ENCODE results near the gene AQP7.
"Not testable (repeated sequence)": the region's sequence is repeated elsewhere in the genome, so short reads cannot be mapped to it uniquely, and the experiment has no call there.

AQP7 gene

DNA sequence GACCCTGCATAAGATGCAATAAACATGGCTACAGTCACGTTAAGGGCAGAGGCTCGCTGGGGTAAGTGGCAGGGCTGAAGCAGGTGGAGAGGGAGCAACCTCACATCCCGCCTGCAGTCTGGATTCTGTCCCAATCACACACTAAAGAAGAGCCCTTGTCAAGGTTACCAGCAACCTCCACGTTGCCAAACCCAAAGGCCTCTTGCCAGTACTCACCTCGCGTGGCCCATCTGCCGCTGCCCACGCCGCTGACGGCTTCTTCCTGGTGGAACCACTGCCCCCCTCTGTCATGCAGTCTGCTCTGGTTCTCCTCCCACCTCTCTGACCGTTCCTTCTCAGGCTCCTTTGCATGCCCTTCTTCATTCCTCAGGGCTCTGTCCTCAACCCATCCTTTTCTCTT lies 8.8 kb downstream of the AQP7 start:
- DNase-seq: no peak
- Histone ChIP-seq H3K79me2 (ENCODE audit: low read length) (no peaks in the 10 kb centered on the region), H2AFZ (ENCODE audit: low read length) (no peak overlapping the region), H3K9ac (ENCODE audit: low read length) (no peak overlapping the region), H4K20me1 (ENCODE audit: insufficient read depth, low read length) (no peaks in the 10 kb centered on the region), H3K4me3 (ENCODE audit: low read length) (no peak overlapping the region), H3K4me2 (ENCODE audit: low read depth, low read length) (no peak overlapping the region), H3F3A (ENCODE audit: insufficient read depth, low read length) (no peaks in the 10 kb centered on the region), H3K36me3 (replicated peaks; ENCODE audit: insufficient read depth, low read length) (no peaks in the 10 kb centered on the region), H3K9me2 (replicated peaks; ENCODE audit: insufficient read depth, low read length) (no peaks in the 10 kb centered on the region), H3K4me1 (ENCODE audit: low read length) (no peaks in the 10 kb centered on the region), H3K27me3 (replicated peaks; ENCODE audit: insufficient read depth, low read length) (no peaks in the 10 kb centered on the region), H3K27ac (ENCODE audit: low read length) (no peak overlapping the region), H3K9me3 (replicated peaks; ENCODE audit: insufficient read depth, low read length) (no peaks in the 10 kb centered on the region)
- TF ChIP-seq, protein P1, sequence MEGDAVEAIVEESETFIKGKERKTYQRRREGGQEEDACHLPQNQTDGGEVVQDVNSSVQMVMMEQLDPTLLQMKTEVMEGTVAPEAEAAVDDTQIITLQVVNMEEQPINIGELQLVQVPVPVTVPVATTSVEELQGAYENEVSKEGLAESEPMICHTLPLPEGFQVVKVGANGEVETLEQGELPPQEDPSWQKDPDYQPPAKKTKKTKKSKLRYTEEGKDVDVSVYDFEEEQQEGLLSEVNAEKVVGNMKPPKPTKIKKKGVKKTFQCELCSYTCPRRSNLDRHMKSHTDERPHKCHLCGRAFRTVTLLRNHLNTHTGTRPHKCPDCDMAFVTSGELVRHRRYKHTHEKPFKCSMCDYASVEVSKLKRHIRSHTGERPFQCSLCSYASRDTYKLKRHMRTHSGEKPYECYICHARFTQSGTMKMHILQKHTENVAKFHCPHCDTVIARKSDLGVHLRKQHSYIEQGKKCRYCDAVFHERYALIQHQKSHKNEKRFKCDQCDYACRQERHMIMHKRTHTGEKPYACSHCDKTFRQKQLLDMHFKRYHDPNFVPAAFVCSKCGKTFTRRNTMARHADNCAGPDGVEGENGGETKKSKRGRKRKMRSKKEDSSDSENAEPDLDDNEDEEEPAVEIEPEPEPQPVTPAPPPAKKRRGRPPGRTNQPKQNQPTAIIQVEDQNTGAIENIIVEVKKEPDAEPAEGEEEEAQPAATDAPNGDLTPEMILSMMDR (IDR thresholded peaks at IDR 0.05; ENCODE audit: low read length): no peak
- TF ChIP-seq EZH2phosphoT487 (IDR thresholded peaks at IDR 0.05; ENCODE audit: low read length) (no peak), EZH2 (optimal IDR thresholded peaks at IDR 0.05; ENCODE audit: low read depth, low read length) (no peak)

DNA sequence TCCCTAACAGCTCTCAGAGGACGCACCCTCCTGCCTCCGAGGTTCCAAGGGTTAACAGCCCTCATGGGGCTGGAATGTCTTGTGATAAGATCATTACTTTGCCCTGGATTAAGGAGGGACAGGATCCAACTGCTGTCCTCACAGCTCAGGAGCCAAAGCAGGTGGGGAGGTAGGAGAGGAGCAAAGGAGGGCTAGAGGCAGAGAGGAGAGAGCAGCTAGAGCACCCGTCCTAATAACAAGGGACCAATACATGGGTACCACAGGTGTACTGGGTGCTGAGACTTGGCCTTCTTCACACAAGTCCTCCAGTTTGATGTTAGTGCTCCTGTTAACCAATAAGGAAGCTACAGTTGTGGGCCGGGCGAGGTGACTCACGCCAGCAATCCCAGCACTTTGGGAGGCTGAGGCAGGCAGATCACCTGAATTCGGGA lies 9.8 kb downstream of the AQP7 start:
- not testable (repeated sequence) for H3K4me2 ChIP-seq (ENCODE audit: low read depth, low read length); H3K36me3 ChIP-seq (replicated peaks; ENCODE audit: insufficient read depth, low read length); H3K4me1 ChIP-seq (ENCODE audit: low read length); H3K4me3 ChIP-seq (ENCODE audit: low read length); H3K27ac ChIP-seq (ENCODE audit: low read length); H3K27me3 ChIP-seq (replicated peaks; ENCODE audit: insufficient read depth, low read length); DNase-seq; H4K20me1 ChIP-seq (ENCODE audit: insufficient read depth, low read length); H2AFZ ChIP-seq (ENCODE audit: low read length); H3K79me2 ChIP-seq (ENCODE audit: low read length); H3K9ac ChIP-seq (ENCODE audit: low read length); H3K9me2 ChIP-seq (replicated peaks; ENCODE audit: insufficient read depth, low read length); H3F3A ChIP-seq (ENCODE audit: insufficient read depth, low read length); H3K9me3 ChIP-seq (replicated peaks; ENCODE audit: insufficient read depth, low read length)

DNA sequence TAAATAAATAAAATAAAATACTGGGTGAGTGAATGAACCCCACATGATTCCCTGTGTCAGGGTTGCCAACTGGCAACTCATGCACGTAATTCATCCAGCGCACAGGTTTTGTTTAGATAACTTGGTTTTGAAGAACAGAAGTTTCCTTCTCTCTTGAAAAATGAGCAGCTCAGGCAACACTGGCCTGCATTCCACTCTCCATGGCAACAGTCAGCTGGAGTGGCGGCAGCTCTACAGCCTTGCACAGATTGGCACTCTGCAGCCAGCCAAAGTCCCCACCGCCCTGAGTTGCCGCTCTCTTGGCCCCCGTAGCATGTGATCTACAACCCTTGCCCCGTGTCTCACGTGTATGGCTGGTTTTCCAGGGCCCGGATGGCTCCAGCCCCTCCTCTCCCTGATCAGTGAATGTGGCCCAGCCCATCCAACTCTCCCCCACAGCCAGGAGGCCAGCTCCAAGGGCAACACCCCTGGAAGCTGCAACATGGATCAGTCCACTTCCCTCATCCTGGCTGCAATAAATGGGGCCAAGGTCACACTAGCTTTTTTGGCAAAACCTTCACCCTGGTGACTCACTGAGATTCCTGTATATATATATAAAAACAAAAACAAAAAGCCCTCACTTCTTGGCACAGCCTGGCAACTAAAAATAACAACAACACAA lies 11.1 kb downstream of the AQP7 start:
- DNase-seq; H3K79me2 ChIP-seq (ENCODE audit: low read length); H2AFZ ChIP-seq (ENCODE audit: low read length); H3F3A ChIP-seq (ENCODE audit: insufficient read depth, low read length); H3K4me1 ChIP-seq (ENCODE audit: low read length); H3K9me3 ChIP-seq (replicated peaks; ENCODE audit: insufficient read depth, low read length); H3K4me2 ChIP-seq (ENCODE audit: low read depth, low read length); H3K27ac ChIP-seq (ENCODE audit: low read length); H3K9me2 ChIP-seq (replicated peaks; ENCODE audit: insufficient read depth, low read length); H3K9ac ChIP-seq (ENCODE audit: low read length); H3K27me3 ChIP-seq (replicated peaks; ENCODE audit: insufficient read depth, low read length); H3K4me3 ChIP-seq (ENCODE audit: low read length); H3K36me3 ChIP-seq (replicated peaks; ENCODE audit: insufficient read depth, low read length); H4K20me1 ChIP-seq (ENCODE audit: insufficient read depth, low read length): not testable (repeated sequence)

DNA sequence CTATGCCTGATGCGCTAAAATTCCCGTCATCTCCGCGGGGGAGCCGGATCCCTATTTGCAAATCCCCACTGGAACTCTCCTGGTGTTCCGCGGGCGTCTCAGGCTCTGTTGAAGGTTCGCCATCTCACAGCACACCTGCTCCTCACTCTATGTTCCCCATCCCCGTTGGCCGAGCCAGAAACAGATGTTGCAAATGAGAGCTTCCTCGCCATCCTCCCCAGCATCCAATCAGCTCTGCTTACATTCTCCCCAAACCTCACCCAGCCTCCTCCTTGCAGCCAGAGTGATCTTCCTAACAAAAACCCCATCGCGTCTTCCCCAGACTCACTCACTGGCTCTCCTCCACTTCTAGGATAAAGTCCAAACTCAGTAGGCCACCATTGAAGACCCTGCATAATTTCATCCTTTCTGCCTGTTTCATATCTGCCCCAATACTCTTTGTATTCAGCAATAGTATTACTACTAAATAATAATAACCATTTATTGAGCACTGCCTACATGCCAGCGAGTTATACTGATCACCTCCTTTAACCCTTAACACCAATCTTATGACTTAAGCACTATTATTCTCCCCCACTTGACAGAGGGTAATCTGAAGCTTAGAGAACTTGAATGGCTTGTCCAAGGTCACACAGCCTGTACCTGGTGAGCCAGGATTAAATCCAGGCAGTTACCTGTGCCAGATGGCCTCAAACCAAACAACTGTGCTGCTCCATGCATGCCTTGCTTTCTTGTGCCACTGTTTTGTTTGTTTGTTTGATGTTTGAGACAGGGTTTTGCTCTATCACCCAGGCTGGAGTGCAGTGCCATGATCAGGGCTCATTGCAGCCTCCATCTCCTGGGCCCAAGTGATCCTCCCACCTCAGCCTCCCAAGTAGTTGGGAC lies 14.0 kb downstream of the AQP7 start:
- Histone ChIP-seq H2AFZ (ENCODE audit: low read length) (no peak overlapping the region), H3K9me2 (replicated peaks; ENCODE audit: insufficient read depth, low read length) (no peaks in the 10 kb centered on the region), H3F3A (ENCODE audit: insufficient read depth, low read length) (no peaks in the 10 kb centered on the region), H3K27me3 (replicated peaks; ENCODE audit: insufficient read depth, low read length) (no peaks in the 10 kb centered on the region), H3K27ac (ENCODE audit: low read length) (no peak overlapping the region), H3K36me3 (replicated peaks; ENCODE audit: insufficient read depth, low read length) (no peaks in the 10 kb centered on the region), H3K4me1 (ENCODE audit: low read length) (no peaks in the 10 kb centered on the region), H4K20me1 (ENCODE audit: insufficient read depth, low read length) (no peaks in the 10 kb centered on the region), H3K4me3 (ENCODE audit: low read length) (no peak overlapping the region), H3K4me2 (ENCODE audit: low read depth, low read length) (no peak overlapping the region), H3K9ac (ENCODE audit: low read length) (no peak overlapping the region), H3K79me2 (ENCODE audit: low read length) (no peaks in the 10 kb centered on the region), H3K9me3 (replicated peaks; ENCODE audit: insufficient read depth, low read length) (no peaks in the 10 kb centered on the region)
- TF ChIP-seq, protein P1 (IDR thresholded peaks at IDR 0.05; ENCODE audit: low read length): no peak
- TF ChIP-seq EZH2phosphoT487 (IDR thresholded peaks at IDR 0.05; ENCODE audit: low read length) (no peak), EZH2 (optimal IDR thresholded peaks at IDR 0.05; ENCODE audit: low read depth, low read length) (no peak)
- DNase-seq: no peak

DNA sequence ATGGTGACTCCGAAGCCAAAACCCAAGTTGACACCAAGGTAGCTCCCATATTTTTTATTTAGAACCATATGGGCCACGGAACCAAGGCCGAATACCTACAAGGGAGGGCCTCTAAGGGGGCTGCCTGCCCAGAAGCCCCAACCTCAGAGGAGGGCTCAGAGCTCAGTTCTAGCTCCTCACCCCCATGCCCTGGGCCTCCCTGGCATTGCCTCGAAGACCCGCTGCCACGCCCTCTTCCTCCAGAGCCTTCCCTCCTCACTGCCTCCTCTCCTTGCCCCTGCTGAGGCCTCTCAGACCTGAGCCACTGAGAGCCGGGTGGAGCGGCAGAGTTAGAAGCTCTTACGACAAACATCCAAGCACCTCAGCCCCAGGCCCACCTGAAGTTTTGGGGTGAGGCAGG lies 15.4 kb downstream of the AQP7 start:
- not testable (repeated sequence) for H3K4me1 ChIP-seq (ENCODE audit: low read length); H3K27me3 ChIP-seq (replicated peaks; ENCODE audit: insufficient read depth, low read length); H4K20me1 ChIP-seq (ENCODE audit: insufficient read depth, low read length); H3K4me2 ChIP-seq (ENCODE audit: low read depth, low read length); H3K9ac ChIP-seq (ENCODE audit: low read length); H2AFZ ChIP-seq (ENCODE audit: low read length); H3K36me3 ChIP-seq (replicated peaks; ENCODE audit: insufficient read depth, low read length); DNase-seq; H3K9me3 ChIP-seq (replicated peaks; ENCODE audit: insufficient read depth, low read length); H3K4me3 ChIP-seq (ENCODE audit: low read length); H3K79me2 ChIP-seq (ENCODE audit: low read length); H3F3A ChIP-seq (ENCODE audit: insufficient read depth, low read length); H3K27ac ChIP-seq (ENCODE audit: low read length); H3K9me2 ChIP-seq (replicated peaks; ENCODE audit: insufficient read depth, low read length)

DNA sequence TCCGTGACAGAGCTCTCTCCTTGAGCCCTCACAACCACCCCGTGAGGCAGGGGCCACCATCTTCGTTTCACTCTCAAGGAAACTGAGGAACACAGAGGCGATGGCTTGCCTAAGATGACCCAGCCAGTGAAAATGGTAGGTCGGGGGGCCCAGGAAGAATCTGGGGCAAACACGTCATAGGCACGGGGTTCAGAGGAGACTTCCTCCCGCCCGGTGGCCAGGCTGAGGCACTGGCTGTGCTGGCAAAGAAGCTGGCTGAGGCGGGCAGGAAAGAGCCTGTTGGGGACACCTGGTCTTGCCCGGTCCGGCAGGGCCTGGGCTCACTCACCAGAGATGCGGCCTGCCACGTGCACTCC lies 15.7 kb downstream of the AQP7 start:
- H3F3A ChIP-seq (ENCODE audit: insufficient read depth, low read length); DNase-seq; H3K4me2 ChIP-seq (ENCODE audit: low read depth, low read length); H4K20me1 ChIP-seq (ENCODE audit: insufficient read depth, low read length); H3K36me3 ChIP-seq (replicated peaks; ENCODE audit: insufficient read depth, low read length); H3K9me2 ChIP-seq (replicated peaks; ENCODE audit: insufficient read depth, low read length); H3K9me3 ChIP-seq (replicated peaks; ENCODE audit: insufficient read depth, low read length); H3K27ac ChIP-seq (ENCODE audit: low read length); H3K9ac ChIP-seq (ENCODE audit: low read length); H2AFZ ChIP-seq (ENCODE audit: low read length); H3K4me3 ChIP-seq (ENCODE audit: low read length); H3K79me2 ChIP-seq (ENCODE audit: low read length); H3K27me3 ChIP-seq (replicated peaks; ENCODE audit: insufficient read depth, low read length); H3K4me1 ChIP-seq (ENCODE audit: low read length): not testable (repeated sequence)
